ENCODE data around the gene CHIA. TPM values are rescaled to one million over a fixed set of nuclear protein-coding genes. Genes with fewer than 3 reads are reported as not detected.

CHIA gene
- total and polyA plus RNA-seq, 2 of the 13 experiments (the other 11 are each of a cell fraction or from before 2014, with no cell fraction given) = not detected

GRCh38 chr1:111247125-111247838, 43.4 kb upstream of the CHIA start:
- DNase-seq (ENCODE audit: low spot score) (peak; percentile 53), ATAC-seq (peak; percentile 47), FAIRE-seq (no peak)
- H3K4me1 ChIP-seq (ENCODE audit: insufficient read depth, low read length) = peaks cover 98% of the 10 kb centered on the region
- no peaks in the 10 kb centered on the region for H3K27me3 ChIP-seq (ENCODE audit: control insufficient read depth in 1 of 2, insufficient read depth in 2 of 2, low read length in 2 of 2)
- peak overlapping the region; percentile 47 for H3K4me2 ChIP-seq (ENCODE audit: low read depth, low read length)
- no peak overlapping the region for H2AFZ ChIP-seq (ENCODE audit: low read length)
- BruUV-seq (replicated peaks) = no TSS peak
- 24% methylated on average over 5 of the region's 5 CpGs for WGBS (ENCODE audit: low lambda C conversion rate)
- POLR2A ChIA-PET = interaction anchor here (1.2 kb wide), 1 partner anchor 9 kb away, joined by 4 read pairs; no protein-coding TSS in a partner anchor
- no peaks in the 10 kb centered on the region for H3K79me2 ChIP-seq (ENCODE audit: insufficient read depth, low read length)
- no peaks in the 10 kb centered on the region for H3K36me3 ChIP-seq (replicated peaks in 1 of 2; ENCODE audit: control insufficient read depth in 1 of 2, insufficient read depth in 2 of 2, low read length in 2 of 2)
- no peak overlapping the region for H3K4me3 ChIP-seq (replicated peaks in 1 of 3; ENCODE audit: insufficient read depth in 1 of 3, low read depth in 2 of 3, low read length in 3 of 3)
- intact Hi-C loops (cut with micrococcal nuclease; ENCODE audit: unreplicated experiment) (no loop called here), in situ Hi-C loops (cut with HindIII; ENCODE audit: extremely low pct_ligation_motif_present, low pct_unique_long_range_greater_than_20kb) (no loop called here)
- no peaks in the 10 kb centered on the region for H4K20me1 ChIP-seq (ENCODE audit: insufficient read depth, low read length)
- peak overlapping the region; percentile 21; the same call in 1 of the 2 replicates for H3K9ac ChIP-seq (ENCODE audit: insufficient read depth, low read depth, low read length)
- peak overlapping the region; percentile 56 for H3K27ac ChIP-seq (ENCODE audit: extremely low read length, insufficient read depth, low read length)
- CTCF ChIA-PET (ENCODE audit: low intra/inter-chr PET ratio, low total read pairs) = no interaction called here
- no peaks in the 10 kb centered on the region for H3K9me3 ChIP-seq (ENCODE audit: low read length)
- TF ChIP-seq ZNF644 (CRISPR knock-in tag; IDR thresholded peaks at IDR 0.05; ENCODE audit: low read depth) (peak; percentile 84), ZBTB38 (CRISPR knock-in tag; IDR thresholded peaks at IDR 0.05) (no peak), HDAC2 (CRISPR knock-in tag; IDR thresholded peaks at IDR 0.05) (peak; percentile 57), ZNF124 (CRISPR knock-in tag; IDR thresholded peaks at IDR 0.05) (no peak), MYPOP (CRISPR knock-in tag; IDR thresholded peaks at IDR 0.05) (no peak), NR2F2 (IDR thresholded peaks at IDR 0.05; ENCODE audit: borderline replicate concordance, low read depth) (peak; percentile 43; the same call in 1 of the 2 replicates), WIZ (CRISPR knock-in tag; IDR thresholded peaks at IDR 0.05) (no peak), IRF9 (CRISPR knock-in tag; IDR thresholded peaks at IDR 0.05; ENCODE audit: borderline replicate concordance) (no peak), THYN1 (CRISPR knock-in tag; IDR thresholded peaks at IDR 0.05; ENCODE audit: borderline replicate concordance, low read depth) (no peak), CBFB (CRISPR knock-in tag; IDR thresholded peaks at IDR 0.05) (no peak), PPARG (CRISPR knock-in tag; conservative IDR thresholded peaks at IDR 0.05) (peak; percentile 57; the same call in 1 of the 2 replicates), PHF20 (CRISPR knock-in tag; IDR thresholded peaks at IDR 0.05) (no peak), HOXD1 (CRISPR knock-in tag; IDR thresholded peaks at IDR 0.05) (no peak), ZNF646 (CRISPR knock-in tag; IDR thresholded peaks at IDR 0.05) (no peak), HMG20A (CRISPR knock-in tag; IDR thresholded peaks at IDR 0.05; ENCODE audit: borderline replicate concordance) (peak; percentile 61; the same call in 1 of the 2 replicates)

Measured in HepG2 (cell line).